ENCODE results near the gene TEX29.

Gene TEX29

DNA sequence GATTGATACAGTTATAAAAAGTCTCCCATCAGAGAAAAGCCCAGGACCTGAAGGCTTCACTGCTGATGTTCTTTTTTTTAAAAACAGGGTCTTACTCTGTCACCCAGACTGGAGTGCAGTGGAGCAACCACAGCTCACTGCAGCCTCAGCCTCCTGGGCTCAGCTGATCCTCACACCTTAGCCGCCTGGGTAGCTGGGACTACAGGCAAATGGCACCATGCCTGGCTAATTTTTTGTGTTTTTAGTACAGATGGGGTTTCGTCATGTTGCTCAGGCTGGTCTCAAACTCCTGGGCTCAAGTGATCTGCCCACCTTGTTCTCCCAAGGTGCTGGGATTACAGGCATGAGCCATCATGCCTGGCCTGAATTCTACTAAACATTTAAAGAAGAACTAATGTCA is 33.1 kb downstream of the TEX29 start:
- Histone ChIP-seq H3K9me3 (replicated peaks in 1 of 11) (peaks cover 13 to 39% (median 25%) of the 10 kb centered on the region in 11 experiments), H3K9ac (no peak overlapping the region), H4K20me1 (no peaks in the 10 kb centered on the region), H3K27me3 (no peaks in the 10 kb centered on the region), H3K36me3 (no peaks in the 10 kb centered on the region), H3K4me3 (no peak overlapping the region), H3K27ac (no peak overlapping the region), H3K4me1 (no peaks in the 10 kb centered on the region), H3K4me2 (no peak overlapping the region)
- no peak for TF ChIP-seq Cebpa-rat (IDR thresholded peaks at IDR 0.05)

DNA sequence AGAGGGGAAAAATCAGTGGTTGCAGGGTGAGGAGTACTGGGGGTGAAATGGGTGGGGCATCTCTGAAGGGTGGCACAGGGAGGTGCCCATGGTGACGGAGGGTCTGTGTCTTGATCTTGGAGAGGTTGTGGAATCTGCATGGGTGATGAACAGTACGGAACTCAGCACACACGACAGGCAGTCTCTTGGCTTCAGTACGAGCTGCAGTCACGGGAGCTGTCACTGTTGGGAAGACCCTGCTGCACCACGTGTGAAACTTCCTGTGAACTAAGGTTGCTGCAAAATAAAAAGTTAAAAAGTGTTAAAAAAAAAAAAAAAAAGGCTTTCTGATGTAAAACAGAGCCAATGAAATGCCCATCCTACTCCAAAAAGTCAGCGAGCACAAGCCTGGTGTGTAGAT is 34.3 kb downstream of the TEX29 start:
- H3K36me3 ChIP-seq: no peaks in the 10 kb centered on the region

DNA sequence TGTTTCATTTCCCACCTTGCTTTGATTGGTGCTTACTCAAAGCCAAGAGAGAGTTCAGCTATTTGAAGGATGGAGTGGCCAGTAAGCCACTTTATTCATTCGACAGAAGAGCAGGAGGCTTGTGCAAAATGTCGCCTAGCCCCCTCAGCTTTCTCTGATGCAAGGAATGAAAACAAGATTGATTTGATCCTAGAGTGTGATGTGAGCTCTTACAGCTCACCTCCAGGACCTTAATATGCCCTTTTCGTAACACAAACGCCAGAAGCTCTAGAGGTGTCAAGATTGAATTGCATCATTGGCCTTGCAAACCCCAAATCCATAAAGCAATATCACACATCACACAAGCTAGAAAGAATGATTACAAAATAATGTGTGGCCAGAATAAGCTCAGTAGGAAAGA is 36.4 kb downstream of the TEX29 start:
- no peaks in the 10 kb centered on the region for H3K4me1 ChIP-seq

More for the DNA sequence above, 34.3 kb downstream of the TEX29 start:
- Histone ChIP-seq H3K4me2 (no peak overlapping the region), H3K4me1 (no peaks in the 10 kb centered on the region), H4K20me1 (no peaks in the 10 kb centered on the region), H3K9me3 (replicated peaks in 1 of 11) (peaks cover 13 to 29% (median 23%) of the 10 kb centered on the region in 11 experiments), H3K4me3 (no peak overlapping the region), H3K27me3 (no peaks in the 10 kb centered on the region), H3K9ac (no peak overlapping the region), H3K27ac (no peak overlapping the region)
- TF ChIP-seq Cebpa-rat (IDR thresholded peaks at IDR 0.05): no peak

DNA sequence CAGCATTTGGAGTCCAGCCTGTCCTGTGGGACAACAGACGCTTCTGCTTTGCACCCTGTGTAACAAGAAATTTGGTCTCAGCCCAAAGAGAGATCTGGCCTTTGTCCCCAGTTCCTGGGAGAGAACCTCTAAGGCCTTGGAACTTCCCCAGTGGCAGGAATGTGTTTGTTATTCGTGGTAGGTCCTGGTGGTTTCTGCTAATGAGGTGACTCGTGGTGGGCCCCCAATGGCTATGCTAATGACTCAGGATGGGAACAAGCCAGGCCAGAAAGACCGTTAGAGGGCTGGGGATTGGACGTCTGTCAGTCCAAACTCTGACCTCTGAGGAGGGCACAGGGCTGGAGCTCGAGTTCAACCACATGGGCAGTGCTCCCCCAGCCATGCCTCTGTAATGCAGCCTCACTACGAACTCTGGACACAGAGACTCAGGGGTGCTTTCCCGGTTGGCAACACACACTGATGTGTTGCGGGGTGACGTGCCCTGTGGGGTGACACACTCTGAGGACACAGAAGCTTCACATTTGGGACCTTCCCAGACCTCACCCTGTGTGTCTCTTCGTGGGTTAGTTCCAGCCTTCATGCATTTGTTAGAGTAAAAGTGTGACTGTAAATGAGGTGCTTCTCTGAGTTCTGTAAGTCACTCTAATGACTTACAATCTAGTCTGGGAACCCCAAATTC is 38.9 kb downstream of the TEX29 start:
- Histone ChIP-seq H3K4me2 (no peak overlapping the region), H3K27ac (no peak overlapping the region), H3K27me3 (no peaks in the 10 kb centered on the region), H4K20me1 (no peaks in the 10 kb centered on the region), H3K36me3 (no peaks in the 10 kb centered on the region), H3K4me3 (no peak overlapping the region), H3K9me3 (replicated peaks in 1 of 11) (0 out of 22 replicates have a peak, but pooled peaks cover 0 to 4% (median 0%) of the 10 kb centered on the region in 11 experiments), H3K9ac (no peak overlapping the region), H3K4me1 (no peaks in the 10 kb centered on the region; a peak in 1 of 20 replicates)
- TF ChIP-seq Cebpa-rat (IDR thresholded peaks at IDR 0.05): no peak

More for the DNA sequence above, 36.4 kb downstream of the TEX29 start:
- no peaks in the 10 kb centered on the region for H3K36me3 ChIP-seq
- peaks cover 10 to 20% (median 17%) of the 10 kb centered on the region in 11 experiments for H3K9me3 ChIP-seq (replicated peaks in 1 of 11)
- H3K4me3 ChIP-seq: no peak overlapping the region
- no peak for TF ChIP-seq Cebpa-rat (IDR thresholded peaks at IDR 0.05)
- H3K27ac ChIP-seq: no peak overlapping the region
- no peak overlapping the region for H3K4me2 ChIP-seq
- no peaks in the 10 kb centered on the region for H3K27me3 ChIP-seq
- no peak overlapping the region for H3K9ac ChIP-seq
- no peaks in the 10 kb centered on the region for H4K20me1 ChIP-seq

DNA sequence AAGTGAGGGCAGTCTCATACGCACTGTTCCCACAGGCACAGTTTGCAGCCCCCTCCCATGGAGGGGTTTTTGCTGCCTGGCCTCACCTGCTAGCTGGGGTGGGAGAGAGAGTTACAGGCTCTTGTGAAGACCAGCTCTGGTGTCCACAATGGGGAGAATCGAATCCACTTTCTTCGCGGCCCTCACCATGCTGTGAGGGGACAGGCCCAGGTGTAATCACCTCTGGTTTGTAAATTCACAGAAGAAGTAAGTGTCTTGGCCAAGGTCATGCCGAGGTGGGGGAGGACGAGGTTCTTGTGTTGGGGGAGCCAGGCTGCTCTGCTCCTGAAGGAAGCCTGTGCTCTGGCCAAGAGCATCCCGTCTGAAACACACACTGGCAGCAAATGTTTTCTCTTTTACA is 39.5 kb downstream of the TEX29 start:
- H3K27me3 ChIP-seq: no peaks in the 10 kb centered on the region
- H3K4me1 ChIP-seq: no peaks in the 10 kb centered on the region; a peak in 1 of 20 replicates
- H3K27ac ChIP-seq: no peak overlapping the region
- H4K20me1 ChIP-seq: no peaks in the 10 kb centered on the region
- no peak overlapping the region for H3K9ac ChIP-seq
- no peak overlapping the region for H3K4me2 ChIP-seq
- no peaks in the 10 kb centered on the region for H3K9me3 ChIP-seq (replicated peaks in 1 of 11)
- TF ChIP-seq Cebpa-rat (IDR thresholded peaks at IDR 0.05): no peak
- H3K4me3 ChIP-seq: no peak overlapping the region
- H3K36me3 ChIP-seq: no peaks in the 10 kb centered on the region

DNA sequence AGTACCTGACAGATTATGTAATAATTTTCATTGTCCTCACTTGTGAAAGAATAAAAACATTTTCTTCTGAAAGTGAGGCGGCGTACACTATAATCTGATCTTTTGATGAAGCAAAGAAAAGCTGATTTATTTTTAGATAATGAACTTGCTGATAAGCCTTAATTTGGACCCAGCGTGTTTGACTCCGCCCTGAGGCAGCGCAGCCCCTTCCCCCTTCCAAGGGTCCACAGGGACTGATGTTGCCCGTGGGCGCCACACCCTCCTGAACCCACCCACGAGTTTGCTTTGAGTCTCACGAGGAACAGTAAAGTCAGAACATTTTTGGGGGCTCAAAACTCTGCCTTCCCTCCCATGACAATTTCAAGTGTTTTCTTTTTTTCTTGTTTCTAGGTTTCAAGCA is 40.0 kb downstream of the TEX29 start:
- H3K4me1 ChIP-seq: no peaks in the 10 kb centered on the region; a peak in 1 of 20 replicates
- no peak for TF ChIP-seq Cebpa-rat (IDR thresholded peaks at IDR 0.05)

DNA sequence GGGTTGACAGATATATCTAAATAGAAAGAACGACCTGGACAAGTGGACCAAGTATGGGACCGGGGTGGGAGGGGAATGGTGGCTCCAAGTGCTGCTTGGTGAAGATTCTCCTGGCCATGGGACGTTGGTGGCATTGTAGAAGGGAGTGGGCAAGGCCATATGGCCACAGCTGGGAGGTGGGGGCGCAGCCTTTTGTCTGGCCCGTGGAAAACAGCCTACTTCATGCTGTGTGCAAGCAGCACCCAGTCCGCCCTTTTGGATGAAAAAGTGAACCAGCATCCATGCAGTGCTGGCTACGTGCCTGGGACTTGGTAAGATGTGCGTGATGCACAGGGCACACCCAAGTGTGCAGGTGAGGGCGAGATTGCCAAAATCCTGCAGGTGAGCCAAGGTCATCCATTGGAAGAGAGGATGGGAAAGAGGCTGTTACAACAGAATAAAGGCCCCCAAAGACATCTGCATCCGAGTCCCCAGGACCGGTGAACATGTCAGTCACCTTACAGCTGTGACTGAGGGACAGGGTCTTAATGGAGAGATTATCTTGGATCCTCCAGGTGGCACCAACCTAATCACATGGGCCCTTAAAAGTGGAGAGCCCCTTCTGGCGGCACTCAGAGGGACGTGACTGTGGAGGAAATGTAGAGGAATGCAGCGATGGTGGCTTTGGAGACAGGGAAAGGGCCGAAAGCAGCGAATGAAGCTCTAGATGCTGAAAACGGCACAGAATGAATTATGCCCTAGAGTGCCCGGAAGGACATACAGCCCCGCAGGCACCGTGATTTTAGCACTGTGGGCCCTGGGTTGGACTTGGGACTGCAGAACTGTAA is 40.8 kb downstream of the TEX29 start:
- Histone ChIP-seq H3K9ac (no peak overlapping the region), H3K4me2 (no peak overlapping the region), H3K9me3 (replicated peaks in 1 of 11) (no peaks in the 10 kb centered on the region), H3K4me1 (no peaks in the 10 kb centered on the region; a peak in 1 of 20 replicates), H3K4me3 (no peak overlapping the region), H4K20me1 (no peaks in the 10 kb centered on the region), H3K27ac (no peak overlapping the region), H3K27me3 (no peaks in the 10 kb centered on the region), H3K36me3 (no peaks in the 10 kb centered on the region)
- no peak for TF ChIP-seq Cebpa-rat (IDR thresholded peaks at IDR 0.05)

More for the DNA sequence above, 40.0 kb downstream of the TEX29 start:
- Histone ChIP-seq H3K9me3 (replicated peaks in 1 of 11) (no peaks in the 10 kb centered on the region), H3K36me3 (no peaks in the 10 kb centered on the region), H3K27me3 (no peaks in the 10 kb centered on the region), H3K4me3 (no peak overlapping the region), H3K4me2 (no peak overlapping the region), H4K20me1 (no peaks in the 10 kb centered on the region), H3K27ac (no peak overlapping the region), H3K9ac (no peak overlapping the region)

DNA sequence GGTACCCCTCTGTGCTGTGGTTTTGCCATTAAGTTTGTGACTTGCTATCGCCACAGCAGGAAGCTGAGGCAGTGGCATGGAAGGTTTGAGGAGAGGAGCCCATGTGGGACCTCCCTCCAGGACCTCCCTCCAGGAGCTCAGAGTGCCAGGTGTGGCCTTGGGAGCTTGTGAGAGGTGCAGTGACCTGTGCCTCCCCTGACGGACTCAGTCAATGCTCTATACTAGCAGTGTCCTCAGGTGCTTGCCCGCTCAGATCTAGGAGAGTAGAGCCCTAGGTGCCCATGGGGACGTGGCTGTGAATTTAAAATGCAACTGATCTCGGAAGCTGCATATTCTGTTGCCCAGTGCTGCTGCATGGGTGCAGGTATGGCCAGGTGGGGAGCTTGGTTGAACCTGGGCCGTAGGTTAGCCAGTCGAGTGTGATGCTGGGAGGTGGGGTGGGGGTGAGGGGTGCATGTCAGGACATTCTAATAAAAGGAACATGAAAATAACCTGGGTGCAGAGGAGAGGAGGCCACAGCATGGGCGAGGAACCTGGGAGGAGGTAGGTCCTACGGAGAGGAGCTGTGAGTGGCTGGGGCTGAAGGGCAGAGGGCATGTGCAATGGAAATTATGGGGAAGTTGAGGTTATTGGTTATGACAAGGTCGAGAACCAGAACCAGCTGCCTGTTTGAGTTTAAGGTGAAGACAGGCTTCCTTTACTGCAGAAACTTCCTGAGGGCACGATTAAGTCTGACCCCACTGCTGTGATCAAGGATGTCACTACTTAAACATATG is 41.6 kb downstream of the TEX29 start:
- H3K36me3 ChIP-seq: no peaks in the 10 kb centered on the region
- no peak overlapping the region for H3K27ac ChIP-seq
- no peak overlapping the region; a peak in 1 of 22 replicates for H3K4me2 ChIP-seq
- no peak overlapping the region for H3K4me3 ChIP-seq
- no peak for TF ChIP-seq Cebpa-rat (IDR thresholded peaks at IDR 0.05)
- no peak overlapping the region for H3K9ac ChIP-seq
- H4K20me1 ChIP-seq: no peaks in the 10 kb centered on the region
- H3K9me3 ChIP-seq (replicated peaks in 1 of 11): no peaks in the 10 kb centered on the region
- H3K4me1 ChIP-seq: no peaks in the 10 kb centered on the region; a peak in 1 of 20 replicates
- H3K27me3 ChIP-seq: no peaks in the 10 kb centered on the region

DNA sequence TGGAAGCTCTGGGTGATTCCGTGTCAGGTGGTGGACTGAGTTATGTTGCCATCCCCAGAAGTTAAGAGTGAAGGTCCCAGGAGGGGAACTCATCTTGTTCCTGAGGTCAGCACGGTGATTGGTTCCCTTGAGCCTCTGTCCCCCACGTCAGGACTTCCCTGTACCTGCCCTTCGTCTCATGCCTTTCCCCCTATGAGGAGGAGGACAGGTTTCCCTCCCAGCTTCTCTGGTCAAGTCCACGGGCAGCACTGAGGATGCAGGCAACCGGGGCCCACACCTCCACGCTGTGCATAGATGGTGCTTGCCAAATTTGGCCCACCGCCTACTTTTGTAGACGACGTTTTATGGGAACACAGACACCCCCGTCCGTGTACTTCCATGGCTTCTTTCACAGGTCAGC is 42.7 kb downstream of the TEX29 start:
- Histone ChIP-seq H3K9me3 (replicated peaks in 1 of 11) (peaks cover 0 to 1% (median 0%) of the 10 kb centered on the region in 11 experiments; a peak in 1 of 22 replicates), H3K27me3 (no peaks in the 10 kb centered on the region), H3K4me2 (no peak overlapping the region; a peak in 2 of 22 replicates), H3K4me1 (no peaks in the 10 kb centered on the region; a peak in 1 of 20 replicates), H3K9ac (no peak overlapping the region), H4K20me1 (no peaks in the 10 kb centered on the region), H3K36me3 (no peaks in the 10 kb centered on the region), H3K4me3 (no peak overlapping the region), H3K27ac (no peak overlapping the region)
- no peak for TF ChIP-seq Cebpa-rat (IDR thresholded peaks at IDR 0.05)

All from BLaER1 treated with 17β-estradiol and CSF1 and Interleukin-3, amounts not matched to agents 10 nM and 100 nM (cell line).